C4-2B (cell line): ENCODE results near the gene TMEM106C.

ENCODE experiments used
- ZFX ChIP-seq: fragments of 450-650 bp; IDR thresholded peaks from 2 replicates; pipeline ENCODE4 v1.6.1; 2017
- TF ChIP-seq, protein P1 (sequence below): fragments of 450-650 bp; conservative IDR thresholded peaks from 2 replicates; pipeline ENCODE4 v1.5.1; 2017; ENCODE audit warnings: mild to moderate bottlenecking

DNA sequence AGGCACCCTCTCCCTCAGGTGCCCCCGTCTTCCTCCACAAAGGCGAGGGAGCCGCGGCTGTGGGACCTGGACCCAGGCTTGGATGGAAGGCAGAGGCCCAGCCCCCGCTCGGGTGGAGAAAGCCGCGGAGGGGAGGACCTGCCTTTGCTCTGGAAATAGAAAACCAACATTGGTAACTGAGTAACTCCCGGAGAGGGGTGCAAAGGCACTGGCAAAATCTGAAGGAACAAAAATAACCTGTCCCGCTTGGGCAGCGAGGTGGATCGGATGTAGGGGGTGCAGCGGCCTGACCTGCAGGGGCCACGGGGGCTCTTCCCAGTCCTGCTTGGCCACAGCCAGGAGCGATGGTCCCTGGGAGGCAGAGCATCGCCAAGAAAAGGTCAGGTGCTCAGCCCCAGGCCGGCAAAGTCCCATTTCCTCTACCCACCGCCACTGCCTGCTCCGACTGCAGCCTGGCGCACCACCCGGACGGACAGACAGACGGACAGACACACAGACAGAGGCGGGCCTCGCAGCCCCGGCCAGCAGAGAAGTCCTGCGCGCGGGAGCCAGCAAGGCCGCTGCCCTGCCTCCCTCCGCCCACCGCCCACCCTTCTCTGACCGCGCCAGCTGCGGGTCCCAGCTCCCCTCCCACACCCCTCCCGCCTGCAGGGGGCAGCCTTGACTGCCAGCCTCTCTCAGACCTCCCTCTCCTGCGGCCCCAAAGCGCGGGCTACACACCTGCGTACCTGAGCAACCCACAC, 21.4 kb upstream of the TMEM106C start:
- TF ChIP-seq, protein P1, sequence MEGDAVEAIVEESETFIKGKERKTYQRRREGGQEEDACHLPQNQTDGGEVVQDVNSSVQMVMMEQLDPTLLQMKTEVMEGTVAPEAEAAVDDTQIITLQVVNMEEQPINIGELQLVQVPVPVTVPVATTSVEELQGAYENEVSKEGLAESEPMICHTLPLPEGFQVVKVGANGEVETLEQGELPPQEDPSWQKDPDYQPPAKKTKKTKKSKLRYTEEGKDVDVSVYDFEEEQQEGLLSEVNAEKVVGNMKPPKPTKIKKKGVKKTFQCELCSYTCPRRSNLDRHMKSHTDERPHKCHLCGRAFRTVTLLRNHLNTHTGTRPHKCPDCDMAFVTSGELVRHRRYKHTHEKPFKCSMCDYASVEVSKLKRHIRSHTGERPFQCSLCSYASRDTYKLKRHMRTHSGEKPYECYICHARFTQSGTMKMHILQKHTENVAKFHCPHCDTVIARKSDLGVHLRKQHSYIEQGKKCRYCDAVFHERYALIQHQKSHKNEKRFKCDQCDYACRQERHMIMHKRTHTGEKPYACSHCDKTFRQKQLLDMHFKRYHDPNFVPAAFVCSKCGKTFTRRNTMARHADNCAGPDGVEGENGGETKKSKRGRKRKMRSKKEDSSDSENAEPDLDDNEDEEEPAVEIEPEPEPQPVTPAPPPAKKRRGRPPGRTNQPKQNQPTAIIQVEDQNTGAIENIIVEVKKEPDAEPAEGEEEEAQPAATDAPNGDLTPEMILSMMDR, result no peak; the same call in 1 of the 2 replicates
- no peak for TF ChIP-seq ZFX
